ENCODE results near the gene KCNF1. TPM values are rescaled to one million over a fixed set of nuclear protein-coding genes. Genes with fewer than 3 reads are reported as not detected.

The KCNF1 gene
- total RNA-seq, 2 experiments from 2014 or later, result not detected

GRCh38 chr2:10924441-10924840, 12.7 kb downstream of the KCNF1 start:
- peaks cover 5% of the 10 kb centered on the region for H3K27me3 Mint-ChIP-seq
- no peaks in the 10 kb centered on the region for H3K9me3 Mint-ChIP-seq (ENCODE audit: low read depth)
- CTCF ChIA-PET, result no interaction called here
- no peaks in the 10 kb centered on the region for H3K4me1 Mint-ChIP-seq
- H3K36me3 Mint-ChIP-seq (ENCODE audit: low read depth), result no peaks in the 10 kb centered on the region
- ATAC-seq (no peak), DNase-seq (no peak)
- H3K4me3 Mint-ChIP-seq, result no peak overlapping the region
- POLR2A ChIA-PET, result no interaction called here
- intact Hi-C loops (cut with DNase I, micrococcal nuclease), result no loop called here
- no peak overlapping the region for H3K27ac Mint-ChIP-seq

GRCh38 chr2:10924859-10925258, 13.1 kb downstream of the KCNF1 start:
- no peak overlapping the region for H3K27ac Mint-ChIP-seq
- H3K36me3 Mint-ChIP-seq (ENCODE audit: low read depth), result no peaks in the 10 kb centered on the region
- H3K4me1 Mint-ChIP-seq, result no peaks in the 10 kb centered on the region
- no peak for ATAC-seq
- peaks cover 6% of the 10 kb centered on the region for H3K27me3 Mint-ChIP-seq
- H3K4me3 Mint-ChIP-seq, result no peak overlapping the region
- ChIA-PET POLR2A (no interaction called here), CTCF (interaction anchor here (0.8 kb wide), 1 partner anchor 207 kb away, joined by 3 read pairs; no protein-coding TSS in a partner anchor)
- intact Hi-C loops (cut with DNase I, micrococcal nuclease), result no loop called here
- no peak for DNase-seq
- no peaks in the 10 kb centered on the region for H3K9me3 Mint-ChIP-seq (ENCODE audit: low read depth)

GRCh38 chr2:10926191-10926820, 14.6 kb downstream of the KCNF1 start:
- intact Hi-C loops (cut with DNase I, micrococcal nuclease), result no loop called here
- DNase-seq (no peak), ATAC-seq (no peak)
- ChIA-PET CTCF (no interaction called here), POLR2A (no interaction called here)
- H3K27ac Mint-ChIP-seq, result no peak overlapping the region
- no peaks in the 10 kb centered on the region for H3K36me3 Mint-ChIP-seq (ENCODE audit: low read depth)
- H3K4me3 Mint-ChIP-seq, result no peak overlapping the region
- H3K9me3 Mint-ChIP-seq (ENCODE audit: low read depth), result no peaks in the 10 kb centered on the region
- H3K4me1 Mint-ChIP-seq, result no peaks in the 10 kb centered on the region
- H3K27me3 Mint-ChIP-seq, result peaks cover 6% of the 10 kb centered on the region

GRCh38 chr2:10930721-10931516, 19.2 kb downstream of the KCNF1 start:
- POLR2A ChIA-PET, result no interaction called here
- CTCF ChIA-PET, result interaction anchor here (1.6 kb wide), 1 partner anchor 98 kb away, joined by 4 read pairs; no protein-coding TSS in a partner anchor
- peaks cover under 1% of the 10 kb centered on the region for H3K4me1 Mint-ChIP-seq

GRCh38 chr2:10931710-10932255, 20.0 kb downstream of the KCNF1 start:
- ATAC-seq (no peak), DNase-seq (no peak)
- H3K9me3 Mint-ChIP-seq (ENCODE audit: low read depth), result no peaks in the 10 kb centered on the region
- H3K4me1 Mint-ChIP-seq, result peaks cover 2% of the 10 kb centered on the region
- POLR2A ChIA-PET, result no interaction called here
- intact Hi-C loops (cut with DNase I, micrococcal nuclease), result no loop called here
- H3K36me3 Mint-ChIP-seq (ENCODE audit: low read depth), result no peaks in the 10 kb centered on the region
- CTCF ChIA-PET, result interaction anchor here (1.6 kb wide), 1 partner anchor 99 kb away, joined by 4 read pairs; no protein-coding TSS in a partner anchor
- peaks cover 3% of the 10 kb centered on the region for H3K27me3 Mint-ChIP-seq
- no peak overlapping the region for H3K27ac Mint-ChIP-seq
- H3K4me3 Mint-ChIP-seq, result no peak overlapping the region

More at GRCh38 chr2:10930721-10931516, 19.2 kb downstream of the KCNF1 start:
- DNase-seq (no peak), ATAC-seq (no peak)
- H3K4me3 Mint-ChIP-seq, result no peak overlapping the region
- no peak overlapping the region for H3K27ac Mint-ChIP-seq
- peaks cover 3% of the 10 kb centered on the region for H3K27me3 Mint-ChIP-seq
- intact Hi-C loops (cut with DNase I, micrococcal nuclease), result no loop called here
- no peaks in the 10 kb centered on the region for H3K9me3 Mint-ChIP-seq (ENCODE audit: low read depth)
- H3K36me3 Mint-ChIP-seq (ENCODE audit: low read depth), result no peaks in the 10 kb centered on the region

GRCh38 chr2:10932345-10933151, 20.8 kb downstream of the KCNF1 start:
- Mint-ChIP-seq H3K27ac (no peak overlapping the region), H3K4me1 (peaks cover 2% of the 10 kb centered on the region), H3K27me3 (peaks cover 3% of the 10 kb centered on the region), H3K36me3 (ENCODE audit: low read depth) (no peaks in the 10 kb centered on the region), H3K9me3 (ENCODE audit: low read depth) (no peaks in the 10 kb centered on the region), H3K4me3 (no peak overlapping the region)
- intact Hi-C loops (cut with DNase I, micrococcal nuclease), result no loop called here
- ATAC-seq (no peak), DNase-seq (no peak)
- CTCF ChIA-PET, result interaction anchor here (0.5 to 1.6 kb wide), 2 partner anchors 99 to 485 kb away, joined by 3 to 4 read pairs; no protein-coding TSS in a partner anchor
- POLR2A ChIA-PET, result no interaction called here

- no peak overlapping the region for H3K27ac Mint-ChIP-seq
- H3K27me3 Mint-ChIP-seq, result peaks cover 3% of the 10 kb centered on the region
- ATAC-seq, result no peak
- intact Hi-C loops (cut with DNase I, micrococcal nuclease), result no loop called here
- no peaks in the 10 kb centered on the region for H3K9me3 Mint-ChIP-seq (ENCODE audit: low read depth)
- POLR2A ChIA-PET, result no interaction called here
- no peak overlapping the region for H3K4me3 Mint-ChIP-seq
- no peaks in the 10 kb centered on the region for H3K36me3 Mint-ChIP-seq (ENCODE audit: low read depth)
- peaks cover 2% of the 10 kb centered on the region for H3K4me1 Mint-ChIP-seq
- DNase-seq, result no peak
- CTCF ChIA-PET, result interaction anchor here (0.6 kb wide), 1 partner anchor 584 kb away, joined by 3 read pairs; no protein-coding TSS in a partner anchor
These were observed 22.0 kb downstream of the KCNF1 start for GRCh38 chr2:10933700-10934225.

GRCh38 chr2:10934308-10934978, 22.7 kb downstream of the KCNF1 start:
- POLR2A ChIA-PET, result no interaction called here
- DNase-seq, result no peak
- CTCF ChIA-PET, result interaction anchor here (0.6 kb wide), 1 partner anchor 583 kb away, joined by 3 read pairs; no protein-coding TSS in a partner anchor

GRCh38 chr2:10934979-10935350, 23.2 kb downstream of the KCNF1 start:
- CTCF ChIA-PET, result interaction anchor here (0.5 to 0.6 kb wide), 2 partner anchors 153 to 189 kb away, joined by 3 read pairs; no protein-coding TSS in a partner anchor
- peaks cover 6% of the 10 kb centered on the region for H3K9me3 Mint-ChIP-seq (ENCODE audit: low read depth)

More at GRCh38 chr2:10934308-10934978, 22.7 kb downstream of the KCNF1 start:
- no peak for ATAC-seq
- intact Hi-C loops (cut with DNase I, micrococcal nuclease), result no loop called here
- H3K4me3 Mint-ChIP-seq, result no peak overlapping the region
- H3K9me3 Mint-ChIP-seq (ENCODE audit: low read depth), result peaks cover 4% of the 10 kb centered on the region
- H3K4me1 Mint-ChIP-seq, result peaks cover 2% of the 10 kb centered on the region
- no peak overlapping the region for H3K27ac Mint-ChIP-seq
- H3K36me3 Mint-ChIP-seq (ENCODE audit: low read depth), result no peaks in the 10 kb centered on the region
- peaks cover 2% of the 10 kb centered on the region for H3K27me3 Mint-ChIP-seq

GRCh38 chr2:10935366-10935918, 23.7 kb downstream of the KCNF1 start:
- H3K4me1 Mint-ChIP-seq, result peaks cover 2% of the 10 kb centered on the region
- H3K9me3 Mint-ChIP-seq (ENCODE audit: low read depth), result peaks cover 9% of the 10 kb centered on the region
- no peaks in the 10 kb centered on the region for H3K27me3 Mint-ChIP-seq
- no peak for DNase-seq
- no peak overlapping the region for H3K27ac Mint-ChIP-seq
- POLR2A ChIA-PET, result no interaction called here
- ATAC-seq, result no peak
- no peak overlapping the region for H3K4me3 Mint-ChIP-seq
- CTCF ChIA-PET, result interaction anchor here (0.5 to 0.6 kb wide), 2 partner anchors 153 to 189 kb away, joined by 3 read pairs; no protein-coding TSS in a partner anchor
- H3K36me3 Mint-ChIP-seq (ENCODE audit: low read depth), result no peaks in the 10 kb centered on the region
- intact Hi-C loops (cut with DNase I, micrococcal nuclease), result no loop called here

More at GRCh38 chr2:10934979-10935350, 23.2 kb downstream of the KCNF1 start:
- DNase-seq (no peak), ATAC-seq (no peak)
- POLR2A ChIA-PET, result no interaction called here
- H3K27me3 Mint-ChIP-seq, result no peaks in the 10 kb centered on the region
- H3K27ac Mint-ChIP-seq, result no peak overlapping the region
- no peak overlapping the region for H3K4me3 Mint-ChIP-seq
- no peaks in the 10 kb centered on the region for H3K36me3 Mint-ChIP-seq (ENCODE audit: low read depth)
- intact Hi-C loops (cut with DNase I, micrococcal nuclease), result no loop called here
- peaks cover 2% of the 10 kb centered on the region for H3K4me1 Mint-ChIP-seq

Data from activated CD4-positive, alpha-beta T cell treated with anti-CD3 and anti-CD28 coated beads for 36 hours (primary cell).